OCI-LY7 (cell line): ENCODE data around the gene TACR1. TPM values are rescaled to one million over a fixed set of nuclear protein-coding genes. Genes with fewer than 3 reads are reported as not detected.

Experiments used
- BruUV-seq: library from RNA; stranded (reverse); fragments of 400-500 nt; replicated peaks from 2 replicates; lab custom pipeline; 2021; lab: Mats Ljungman, UMichigan
- CTCF ChIA-PET: fragments of 300-600 bp; sonication (Branson Sonifier 250); formaldehyde crosslinking; loops from one replicate; lab custom pipeline; 2022; ENCODE audit warnings: antibody characterized with exemption; ENCODE audit not compliant: unreplicated experiment; lab: Charles Lee
- POLR2A ChIA-PET: fragments of 300-600 bp; sonication (Branson Sonifier 250); formaldehyde crosslinking; loops from one replicate; lab custom pipeline; 2022; ENCODE audit warnings: antibody characterized with exemption; lab: Charles Lee
- DNase-seq: peaks from one replicate; pipeline ENCODE4 v3.0.0-alpha.2; 2015; ENCODE audit warnings: low spot score
- H2AFZ ChIP-seq: fragments of 200-600 bp; sonication (generic), shearing (Covaris generic); 2 replicates; pipeline ENCODE4 v1.6.1; 2014; ENCODE audit warnings: mild to moderate bottlenecking, antibody characterized with exemption, low read length, moderate library complexity
- H3K27ac ChIP-seq: fragments of 200-600 bp; sonication (generic); 2 replicates; pipeline ENCODE4 v1.5.1; 2014; ENCODE audit warnings: mixed run types, low read depth, mild to moderate bottlenecking, moderate library complexity, low read length, inconsistent platforms; ENCODE audit not compliant: poor library complexity, severe bottlenecking
- H3K36me3 ChIP-seq: fragments of 200-600 bp; sonication (generic); 2 replicates; pipeline ENCODE4 v1.6.1; 2014; ENCODE audit warnings: mild to moderate bottlenecking, antibody characterized with exemption, low read length, moderate library complexity, mixed read lengths; ENCODE audit not compliant: insufficient read depth
- H3K4me1 ChIP-seq: fragments of 200-600 bp; sonication (generic); 2 replicates; pipeline ENCODE4 v1.5.1; 2014; ENCODE audit warnings: mild to moderate bottlenecking, low read length; ENCODE audit not compliant: insufficient read depth, poor library complexity, severe bottlenecking
- H3K4me2 ChIP-seq: fragments of 200-600 bp; sonication (generic); 2 replicates; pipeline ENCODE4 v1.6.1; 2014; ENCODE audit warnings: mild to moderate bottlenecking, low read length
- H3K4me3 ChIP-seq: fragments of 200-600 bp; sonication (generic); 2 replicates; pipeline ENCODE4 v1.5.1; 2014; ENCODE audit warnings: mild to moderate bottlenecking, low read depth, low read length; ENCODE audit not compliant: poor library complexity, severe bottlenecking
- H3K79me2 ChIP-seq: fragments of 200-600 bp; sonication (generic); 2 replicates; pipeline ENCODE4 v1.6.1; 2016; ENCODE audit warnings: low read depth, mild to moderate bottlenecking, low read length, moderate library complexity, mixed read lengths; ENCODE audit not compliant: insufficient read depth
- H3K9me2 ChIP-seq: fragments of 200-600 bp; sonication (generic); 2 replicates; pipeline ENCODE4 v1.6.1; 2016; ENCODE audit warnings: mild to moderate bottlenecking, low read length, mixed read lengths; ENCODE audit not compliant: insufficient read depth
- H3K9me3 ChIP-seq: fragments of 200-600 bp; sonication (generic); 2 replicates; pipeline ENCODE4 v1.6.1; 2014; ENCODE audit warnings: mild to moderate bottlenecking, mixed run types, low read length, mixed read lengths
- H4K20me1 ChIP-seq: fragments of 200-600 bp; sonication (generic); 2 replicates; pipeline ENCODE4 v1.6.1; 2014; ENCODE audit warnings: mild to moderate bottlenecking, antibody characterized with exemption, low read length, moderate library complexity, mixed read lengths; ENCODE audit not compliant: insufficient read depth
- CTCF ChIP-seq: fragments of 200-600 bp; sonication (generic); conservative IDR thresholded peaks from 2 replicates; pipeline ENCODE4 v1.5.1; 2014; ENCODE audit warnings: mild to moderate bottlenecking, antibody characterized with exemption, low read length, moderate library complexity, mixed read lengths
- EZH2phosphoT487 ChIP-seq: fragments of 200-600 bp; sonication (generic); IDR thresholded peaks from 2 replicates; pipeline ENCODE4 v1.6.1; 2018; ENCODE audit warnings: low read depth, borderline replicate concordance, mild to moderate bottlenecking, mixed run types, antibody characterized with exemption, low read length, moderate library complexity, mixed read lengths
- intact Hi-C: fragments of 100-400 bp; cut with micrococcal nuclease; formaldehyde crosslinking; loops from one replicate; pipeline ENCODE4 v1.10.0; 2022; ENCODE audit not compliant: unreplicated experiment
- total RNA-seq, 2 experiments: library from RNA; depleted of rRNA in 1 of 2; stranded (reverse); fragments of >200 nt in 1 of 2; shearing (Covaris generic) in 1 of 2; gene quantifications; 2 replicates each; pipeline ENCODE4 v1.2.3, GENCODE V29; 2014 to 2022

TACR1 gene
- total RNA-seq, 2 experiments from 2014 or later = not detected

DNA sequence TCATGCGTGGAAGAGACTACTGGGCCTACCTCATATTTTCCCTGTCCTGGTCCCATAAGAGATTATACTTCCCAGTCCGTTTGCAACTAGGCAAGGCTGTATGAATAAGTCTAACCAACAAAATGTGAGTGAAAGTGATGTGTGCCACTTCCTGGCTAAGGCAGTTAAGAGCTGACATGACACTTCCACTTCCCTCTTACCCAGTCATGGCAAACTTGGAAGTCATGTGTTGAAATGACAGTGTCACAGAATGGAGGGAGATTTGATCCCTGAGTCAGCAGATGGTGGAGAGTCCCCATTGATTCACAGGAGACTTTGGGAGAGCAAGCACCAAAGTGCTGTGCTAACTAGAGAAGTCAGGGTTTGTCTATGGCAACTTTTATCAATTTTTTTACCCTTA lies 36.4 kb downstream of the TACR1 start:
- DNase-seq = no peak
- H3K4me2 ChIP-seq = no peak overlapping the region
- no peak for TF ChIP-seq EZH2phosphoT487
- TF ChIP-seq CTCF = no peak
- BruUV-seq = no TSS peak
- CTCF ChIA-PET = no interaction called here
- no peaks in the 10 kb centered on the region for H3K4me1 ChIP-seq
- POLR2A ChIA-PET = no interaction called here
- H3K27ac ChIP-seq = no peak overlapping the region
- no peaks in the 10 kb centered on the region for H4K20me1 ChIP-seq
- no peak overlapping the region for H2AFZ ChIP-seq
- no peaks in the 10 kb centered on the region for H3K79me2 ChIP-seq
- no peak overlapping the region for H3K4me3 ChIP-seq
- intact Hi-C loops = no loop called here
- no peaks in the 10 kb centered on the region for H3K36me3 ChIP-seq
- no peaks in the 10 kb centered on the region for H3K9me3 ChIP-seq
- no peaks in the 10 kb centered on the region for H3K9me2 ChIP-seq

DNA sequence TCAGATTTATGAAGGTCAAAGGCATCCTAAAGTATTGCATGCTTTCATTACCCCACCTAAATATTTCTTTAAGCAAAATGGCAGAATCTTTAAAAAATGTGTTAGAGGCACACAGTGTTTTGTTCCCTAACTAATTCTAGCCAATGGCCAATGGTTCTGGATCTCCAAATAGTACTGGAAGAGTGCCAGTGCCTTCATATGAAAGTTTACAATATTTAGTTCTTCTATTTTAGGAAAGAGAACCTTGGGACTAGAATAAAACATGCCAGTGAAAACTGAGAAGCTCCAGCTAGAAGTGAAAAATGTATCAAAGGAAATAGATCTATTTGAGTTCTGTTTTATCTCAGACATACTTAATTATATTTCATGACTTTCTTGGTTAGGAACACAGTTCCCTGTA lies 37.1 kb downstream of the TACR1 start:
- ChIA-PET CTCF (no interaction called here), POLR2A (no interaction called here)
- no peaks in the 10 kb centered on the region for H3K4me1 ChIP-seq
- no peak overlapping the region for H3K27ac ChIP-seq
- H3K79me2 ChIP-seq = no peaks in the 10 kb centered on the region
- no peak overlapping the region for H3K4me3 ChIP-seq
- no peaks in the 10 kb centered on the region for H3K9me2 ChIP-seq
- BruUV-seq = no TSS peak
- TF ChIP-seq CTCF (no peak), EZH2phosphoT487 (no peak)
- no peaks in the 10 kb centered on the region for H3K9me3 ChIP-seq
- intact Hi-C loops = no loop called here
- DNase-seq = no peak
- no peaks in the 10 kb centered on the region for H3K36me3 ChIP-seq
- H3K4me2 ChIP-seq = no peak overlapping the region
- H2AFZ ChIP-seq = no peak overlapping the region
- no peaks in the 10 kb centered on the region for H4K20me1 ChIP-seq

GRCh38 chr2:75157435-75157834 lies 41.9 kb downstream of the TACR1 start:
- H3K36me3 ChIP-seq = no peaks in the 10 kb centered on the region
- POLR2A ChIA-PET = no interaction called here
- no peaks in the 10 kb centered on the region for H4K20me1 ChIP-seq
- H3K4me3 ChIP-seq = no peak overlapping the region
- no peak for DNase-seq
- no peaks in the 10 kb centered on the region for H3K79me2 ChIP-seq
- no peak overlapping the region for H2AFZ ChIP-seq
- no peak overlapping the region for H3K4me2 ChIP-seq
- no peak overlapping the region for H3K27ac ChIP-seq
- intact Hi-C loops = no loop called here
- CTCF ChIA-PET = no interaction called here
- TF ChIP-seq EZH2phosphoT487 (no peak), CTCF (peak; percentile 38; the same call in 1 of the 2 replicates)
- no peaks in the 10 kb centered on the region for H3K9me3 ChIP-seq
- no peaks in the 10 kb centered on the region for H3K9me2 ChIP-seq
- H3K4me1 ChIP-seq = no peaks in the 10 kb centered on the region
- BruUV-seq = no TSS peak
